ENCODE results near the gene USP47. TPM values are rescaled to one million over a fixed set of nuclear protein-coding genes. Genes with fewer than 3 reads are reported as not detected.

USP47 gene
- total and polyA plus RNA-seq, 8 donors, result 40.9 to 127 (median 108) TPM

DNA sequence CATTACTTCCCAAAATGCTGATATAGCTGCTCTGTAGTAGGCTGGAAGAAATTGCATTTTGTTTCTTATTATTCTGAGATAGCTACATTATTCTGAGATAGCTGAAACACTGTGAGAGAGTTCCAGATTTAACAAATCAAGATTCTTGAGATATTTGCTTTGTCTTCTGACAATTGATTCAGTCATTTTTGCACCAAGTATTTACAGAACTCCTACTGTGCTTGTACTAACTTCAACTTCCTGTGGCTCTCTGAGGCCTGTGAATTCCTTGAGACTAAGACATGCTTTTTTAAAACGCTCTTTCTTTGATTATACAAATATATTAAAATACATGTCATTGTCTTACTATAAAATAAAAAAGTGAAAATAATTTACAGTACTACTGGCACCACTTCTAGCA is 52.7 kb downstream of the USP47 start:
- Histone ChIP-seq H3K9me3 (no peaks in the 10 kb centered on the region), H3K36me3 (peaks cover 0 to 37% of the 10 kb centered on the region in 2 donors), H3K27ac (no peak overlapping the region), H3K27me3 (no peaks in the 10 kb centered on the region), H3K4me3 (no peak overlapping the region), H3K4me1 (no peaks in the 10 kb centered on the region)
- TF ChIP-seq, protein P1, sequence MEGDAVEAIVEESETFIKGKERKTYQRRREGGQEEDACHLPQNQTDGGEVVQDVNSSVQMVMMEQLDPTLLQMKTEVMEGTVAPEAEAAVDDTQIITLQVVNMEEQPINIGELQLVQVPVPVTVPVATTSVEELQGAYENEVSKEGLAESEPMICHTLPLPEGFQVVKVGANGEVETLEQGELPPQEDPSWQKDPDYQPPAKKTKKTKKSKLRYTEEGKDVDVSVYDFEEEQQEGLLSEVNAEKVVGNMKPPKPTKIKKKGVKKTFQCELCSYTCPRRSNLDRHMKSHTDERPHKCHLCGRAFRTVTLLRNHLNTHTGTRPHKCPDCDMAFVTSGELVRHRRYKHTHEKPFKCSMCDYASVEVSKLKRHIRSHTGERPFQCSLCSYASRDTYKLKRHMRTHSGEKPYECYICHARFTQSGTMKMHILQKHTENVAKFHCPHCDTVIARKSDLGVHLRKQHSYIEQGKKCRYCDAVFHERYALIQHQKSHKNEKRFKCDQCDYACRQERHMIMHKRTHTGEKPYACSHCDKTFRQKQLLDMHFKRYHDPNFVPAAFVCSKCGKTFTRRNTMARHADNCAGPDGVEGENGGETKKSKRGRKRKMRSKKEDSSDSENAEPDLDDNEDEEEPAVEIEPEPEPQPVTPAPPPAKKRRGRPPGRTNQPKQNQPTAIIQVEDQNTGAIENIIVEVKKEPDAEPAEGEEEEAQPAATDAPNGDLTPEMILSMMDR (IDR thresholded peaks at IDR 0.05), result no peak
- no peak for ATAC-seq
- intact Hi-C loops (cut with DNase I), result no loop called here
- DNase-seq, result no peak

DNA sequence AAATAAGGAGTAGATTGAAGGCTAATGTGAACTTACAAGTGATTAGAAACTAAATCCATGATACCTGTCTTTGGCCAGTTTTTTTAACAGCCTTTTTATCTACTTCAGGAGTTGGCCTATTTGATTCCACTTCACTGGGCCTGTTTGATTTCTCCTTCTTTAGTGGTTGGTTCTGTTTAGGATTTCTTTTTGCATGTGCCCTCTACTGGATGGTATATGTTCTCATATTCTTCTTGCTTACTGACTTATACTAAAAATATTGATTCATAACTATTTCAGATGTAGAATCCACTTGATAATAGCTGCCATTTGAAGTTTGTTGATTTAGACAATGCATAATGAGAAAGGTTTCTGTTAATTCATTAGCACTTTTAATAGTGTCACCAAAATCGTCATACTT is 53.9 kb downstream of the USP47 start:
- H3K9me3 ChIP-seq, result no peaks in the 10 kb centered on the region
- ATAC-seq, result peak; percentile 34
- H3K4me1 ChIP-seq, result no peaks in the 10 kb centered on the region
- H3K4me3 ChIP-seq, result no peak overlapping the region
- TF ChIP-seq, protein P1 (IDR thresholded peaks at IDR 0.05), result no peak
- H3K36me3 ChIP-seq, result peaks cover 0 to 37% of the 10 kb centered on the region in 2 donors
- intact Hi-C loops (cut with DNase I), result no loop called here
- H3K27ac ChIP-seq, result no peak overlapping the region
- H3K27me3 ChIP-seq, result no peaks in the 10 kb centered on the region
- no peak for DNase-seq

DNA sequence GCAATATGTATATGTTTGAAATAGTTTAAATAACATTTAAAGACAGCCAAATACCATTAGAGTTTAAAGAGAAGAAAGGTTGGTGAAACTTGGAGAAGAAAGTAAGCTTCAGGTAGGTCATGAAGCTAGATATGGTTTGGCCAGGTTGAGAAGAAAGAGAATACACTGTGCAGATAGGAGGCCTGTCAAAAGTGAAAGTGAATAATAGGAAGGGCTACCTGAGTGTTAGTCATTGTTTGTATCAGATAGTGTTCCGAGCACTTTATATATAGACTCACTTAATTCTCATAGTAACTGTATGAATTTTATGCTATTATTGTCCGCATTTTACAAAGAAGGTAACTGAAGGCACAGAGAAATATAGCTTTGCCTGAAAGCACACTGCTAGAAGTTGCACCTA is 56.9 kb downstream of the USP47 start:
- intact Hi-C loops (cut with DNase I), result no loop called here
- H3K9me3 ChIP-seq, result no peaks in the 10 kb centered on the region
- H3K27me3 ChIP-seq, result no peaks in the 10 kb centered on the region
- DNase-seq (no peak), ATAC-seq (peak; percentile 77)
- H3K4me3 ChIP-seq, result no peak overlapping the region
- H3K36me3 ChIP-seq, result peaks cover 0 to 22% of the 10 kb centered on the region in 2 donors
- no peak overlapping the region for H3K27ac ChIP-seq
- no peaks in the 10 kb centered on the region for H3K4me1 ChIP-seq
- TF ChIP-seq, protein P1 (IDR thresholded peaks at IDR 0.05), result no peak

DNA sequence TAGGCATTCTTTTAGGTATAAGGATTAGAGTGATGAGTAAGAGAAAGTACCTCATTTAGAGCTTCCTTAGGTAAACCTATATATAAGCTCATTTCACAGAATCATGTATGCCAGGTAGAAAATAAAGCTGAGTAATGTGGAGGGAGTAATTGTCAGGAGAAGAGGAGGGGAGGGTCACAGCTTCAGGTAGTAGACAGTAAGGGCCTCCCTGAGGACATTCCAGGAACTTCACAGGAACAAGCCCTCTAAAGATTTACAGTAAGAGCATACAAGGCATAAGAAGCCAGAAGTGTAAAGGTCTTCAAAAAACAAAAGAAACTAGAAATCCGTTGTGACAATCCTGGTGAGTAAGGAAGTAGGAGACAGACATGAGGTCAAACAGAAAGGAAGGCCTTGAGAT is 57.6 kb downstream of the USP47 start:
- TF ChIP-seq, protein P1 (IDR thresholded peaks at IDR 0.05), result no peak
- DNase-seq (no peak), ATAC-seq (peak; percentile 81)
- no peaks in the 10 kb centered on the region for H3K4me1 ChIP-seq
- no peak overlapping the region for H3K4me3 ChIP-seq
- intact Hi-C loops (cut with DNase I), result no loop called here
- H3K36me3 ChIP-seq, result peaks cover 0 to 23% of the 10 kb centered on the region in 2 donors
- no peak overlapping the region for H3K27ac ChIP-seq
- no peaks in the 10 kb centered on the region for H3K9me3 ChIP-seq
- H3K27me3 ChIP-seq, result no peaks in the 10 kb centered on the region

DNA sequence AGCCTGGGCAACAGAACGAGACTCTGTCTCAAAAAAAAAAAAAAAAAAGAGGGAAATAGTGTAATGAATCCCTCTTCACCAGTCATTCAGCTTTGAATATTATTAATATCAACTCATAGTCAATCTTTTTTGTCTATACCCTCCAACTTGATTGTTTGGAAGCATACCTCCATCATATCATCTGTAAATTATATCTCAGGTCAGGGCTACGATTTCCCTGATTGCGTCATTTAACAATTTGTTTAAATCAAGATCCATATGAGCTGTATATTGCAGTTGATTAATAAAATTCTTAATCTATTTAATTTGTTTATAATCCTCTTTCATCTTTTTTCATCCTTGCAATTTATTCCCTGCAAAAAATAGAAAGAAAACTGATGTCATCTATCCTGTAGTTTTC is 60.2 kb downstream of the USP47 start:
- ATAC-seq (no peak), DNase-seq (no peak)
- TF ChIP-seq, protein P1 (IDR thresholded peaks at IDR 0.05), result no peak
- H3K36me3 ChIP-seq, result peaks cover 0 to 40% of the 10 kb centered on the region in 2 donors
- no peaks in the 10 kb centered on the region for H3K4me1 ChIP-seq
- no peaks in the 10 kb centered on the region for H3K9me3 ChIP-seq
- intact Hi-C loops (cut with DNase I), result no loop called here
- no peak overlapping the region for H3K27ac ChIP-seq
- no peak overlapping the region for H3K4me3 ChIP-seq
- H3K27me3 ChIP-seq, result no peaks in the 10 kb centered on the region
